Choroid plexus epithelial cell (primary cell): ENCODE data around the gene SPOCD1.

Experiments used
- DNase-seq: peaks from one replicate; pipeline ENCODE4 v3.0.0-alpha.2; 2010; ENCODE audit warnings: low read depth
- H3K4me3 ChIP-seq: 2 replicates; pipeline ENCODE4 v1.5.1; 2011; ENCODE audit warnings: low read depth, mild to moderate bottlenecking, control low read depth, low read length, moderate library complexity
- TF ChIP-seq, protein P1 (sequence below): conservative IDR thresholded peaks from 2 replicates; pipeline ENCODE4 v1.5.1; 2011; ENCODE audit warnings: low read depth, mild to moderate bottlenecking, control low read depth, inconsistent platforms, low read length, moderate library complexity

Gene SPOCD1

DNA sequence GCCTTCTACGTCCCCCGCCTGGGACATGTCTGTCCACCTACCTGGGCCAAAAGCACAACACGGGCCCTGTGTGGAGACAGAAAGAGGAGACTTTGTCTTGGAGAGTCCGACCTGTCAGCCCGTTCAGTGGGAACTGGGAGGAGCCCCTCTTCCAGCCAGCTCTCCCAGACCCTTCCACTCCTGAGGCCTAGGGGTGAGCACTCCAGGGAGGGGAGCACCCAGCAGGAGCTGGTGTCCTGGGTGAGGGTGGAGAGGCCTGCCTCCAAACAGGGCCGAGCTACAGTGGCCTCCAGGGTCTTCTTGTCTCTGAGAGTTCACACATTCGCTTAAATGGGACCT lies 546 bp downstream of the SPOCD1 start:
- TF ChIP-seq, protein P1, sequence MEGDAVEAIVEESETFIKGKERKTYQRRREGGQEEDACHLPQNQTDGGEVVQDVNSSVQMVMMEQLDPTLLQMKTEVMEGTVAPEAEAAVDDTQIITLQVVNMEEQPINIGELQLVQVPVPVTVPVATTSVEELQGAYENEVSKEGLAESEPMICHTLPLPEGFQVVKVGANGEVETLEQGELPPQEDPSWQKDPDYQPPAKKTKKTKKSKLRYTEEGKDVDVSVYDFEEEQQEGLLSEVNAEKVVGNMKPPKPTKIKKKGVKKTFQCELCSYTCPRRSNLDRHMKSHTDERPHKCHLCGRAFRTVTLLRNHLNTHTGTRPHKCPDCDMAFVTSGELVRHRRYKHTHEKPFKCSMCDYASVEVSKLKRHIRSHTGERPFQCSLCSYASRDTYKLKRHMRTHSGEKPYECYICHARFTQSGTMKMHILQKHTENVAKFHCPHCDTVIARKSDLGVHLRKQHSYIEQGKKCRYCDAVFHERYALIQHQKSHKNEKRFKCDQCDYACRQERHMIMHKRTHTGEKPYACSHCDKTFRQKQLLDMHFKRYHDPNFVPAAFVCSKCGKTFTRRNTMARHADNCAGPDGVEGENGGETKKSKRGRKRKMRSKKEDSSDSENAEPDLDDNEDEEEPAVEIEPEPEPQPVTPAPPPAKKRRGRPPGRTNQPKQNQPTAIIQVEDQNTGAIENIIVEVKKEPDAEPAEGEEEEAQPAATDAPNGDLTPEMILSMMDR: no peak
- no peak overlapping the region for H3K4me3 ChIP-seq
- no peak for DNase-seq

DNA sequence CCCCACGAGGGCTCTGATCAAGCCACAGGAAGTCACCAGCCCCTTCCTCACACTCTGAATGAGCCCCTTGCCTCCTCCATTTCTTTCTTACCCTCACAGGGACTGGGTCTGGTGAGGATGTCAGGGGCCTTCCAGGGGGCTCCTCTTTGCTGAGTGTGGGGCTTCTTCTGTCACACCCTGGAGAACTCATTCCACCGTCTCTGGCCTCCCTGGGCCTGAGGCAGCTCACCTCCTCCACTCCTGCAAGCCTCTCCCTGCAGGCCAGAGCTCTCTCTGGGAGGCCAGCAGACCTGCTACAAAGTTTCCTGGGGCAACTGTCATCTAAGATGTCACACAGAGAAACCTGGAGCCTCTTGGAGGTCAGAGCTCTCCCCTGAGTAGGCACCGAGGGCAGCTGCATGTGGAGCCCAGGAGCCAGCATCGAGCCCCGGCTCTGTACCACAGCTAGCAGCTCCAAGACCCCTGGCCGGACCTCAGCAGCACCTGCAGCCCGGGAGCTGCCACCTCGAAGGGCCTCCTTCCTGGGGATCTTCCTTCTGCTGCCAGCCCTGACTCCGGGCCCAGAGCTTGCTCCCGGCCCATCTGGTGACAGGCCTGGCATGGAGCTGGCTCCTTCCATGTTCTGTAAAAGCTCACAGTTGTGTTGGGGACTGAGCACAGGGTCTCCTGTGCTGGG lies 1.1 kb downstream of the SPOCD1 start:
- no peak for DNase-seq
- TF ChIP-seq, protein P1: no peak
- H3K4me3 ChIP-seq: no peak overlapping the region

DNA sequence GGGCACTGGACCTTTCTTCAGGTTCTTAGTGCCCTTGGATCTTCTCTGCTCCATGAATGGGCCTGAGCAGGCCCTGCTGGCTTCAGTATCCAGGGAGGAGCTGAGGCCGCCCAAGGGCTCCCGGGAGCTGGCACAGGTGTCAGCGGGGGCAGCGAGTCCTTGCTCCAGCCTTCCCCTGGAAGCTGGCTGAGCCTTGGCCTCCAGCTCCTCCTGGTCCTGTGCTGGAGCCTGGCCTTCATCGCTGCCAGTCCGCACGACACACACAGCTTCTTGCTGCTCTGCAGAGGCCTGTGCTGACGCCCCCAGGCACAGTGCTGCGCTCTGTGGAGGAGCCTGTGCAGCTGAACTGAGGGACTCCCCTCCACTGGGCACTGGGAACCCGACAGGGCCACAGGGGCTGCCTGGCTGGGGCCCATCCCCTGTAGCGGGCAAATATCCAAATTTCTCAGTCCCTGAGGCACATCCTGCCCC lies 1.7 kb downstream of the SPOCD1 start:
- TF ChIP-seq, protein P1: no peak
- no peak overlapping the region for H3K4me3 ChIP-seq
- no peak for DNase-seq

DNA sequence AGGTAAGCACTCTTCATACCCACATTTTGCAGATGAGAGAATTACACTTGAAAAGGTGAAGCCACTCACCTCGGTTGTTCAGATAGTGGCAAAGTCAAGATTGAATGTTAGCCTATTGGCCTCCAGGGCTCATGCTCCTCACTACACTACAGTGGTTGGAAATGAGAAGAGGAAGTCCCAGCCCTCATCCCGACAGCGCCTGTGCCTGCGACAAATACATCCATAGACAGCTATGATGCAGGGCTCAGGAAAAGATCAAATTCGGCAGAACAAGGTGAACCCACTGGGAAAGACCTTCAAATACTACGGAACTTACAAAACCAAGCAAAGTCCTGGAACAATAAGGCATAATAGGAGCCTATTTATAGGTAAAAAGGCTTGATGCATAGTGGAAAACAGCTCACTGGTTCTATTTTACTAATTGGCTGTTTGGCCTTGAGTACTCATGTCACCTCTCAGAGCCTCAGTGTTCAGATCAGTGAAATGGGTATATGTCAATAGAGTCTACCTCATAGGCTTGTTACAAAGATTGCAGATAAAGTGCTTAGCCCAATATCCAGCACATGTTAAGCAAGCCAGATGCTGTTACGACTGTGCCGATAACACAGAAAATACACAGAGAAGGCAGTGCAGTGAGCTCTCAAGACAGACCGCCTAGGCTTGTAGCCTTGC lies 3.5 kb downstream of the SPOCD1 start:
- H3K4me3 ChIP-seq: no peak overlapping the region
- no peak for DNase-seq
- TF ChIP-seq, protein P1: no peak

DNA sequence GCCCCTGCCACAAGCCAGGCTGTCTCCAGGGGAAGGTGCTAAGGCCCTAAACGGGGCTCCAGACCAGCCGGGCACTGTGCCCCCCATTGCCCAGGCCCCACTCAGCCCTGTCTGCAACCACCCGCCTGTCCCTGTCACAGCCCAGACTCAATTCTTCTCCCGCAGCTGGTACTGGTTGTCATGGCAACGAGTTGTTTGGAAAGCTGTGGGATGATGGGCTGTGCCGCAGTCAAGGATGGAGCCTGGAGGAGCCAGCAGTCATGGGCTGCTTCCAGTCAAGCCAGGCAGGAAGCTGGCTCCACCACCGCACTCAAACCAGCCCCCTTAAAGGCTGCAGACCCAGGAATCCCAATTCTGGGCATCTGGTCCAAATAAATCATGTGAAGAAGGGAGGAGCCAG lies 4.2 kb downstream of the SPOCD1 start:
- TF ChIP-seq, protein P1: no peak
- no peak overlapping the region for H3K4me3 ChIP-seq
- DNase-seq: peak; percentile 44

DNA sequence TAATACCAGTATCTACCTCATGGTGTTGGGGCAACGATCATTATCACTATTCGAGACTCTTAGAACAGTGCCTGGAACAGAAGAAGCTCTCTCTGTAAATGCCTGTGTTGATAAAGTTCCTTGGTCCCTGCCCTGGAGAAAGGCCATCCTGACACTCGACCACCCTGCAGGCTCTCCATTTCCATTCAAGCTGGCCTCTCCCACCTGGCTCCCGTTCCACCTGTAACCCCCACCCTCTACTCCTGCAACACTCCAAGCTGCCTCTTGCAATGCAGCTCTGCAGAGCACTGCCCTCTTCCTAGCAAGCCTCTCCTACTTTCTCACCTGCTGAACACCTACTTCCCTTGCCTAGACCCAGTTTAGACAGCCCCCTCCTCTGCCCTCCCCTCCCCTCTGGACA lies 6.1 kb downstream of the SPOCD1 start:
- H3K4me3 ChIP-seq: no peak overlapping the region
- TF ChIP-seq, protein P1: no peak
- no peak for DNase-seq
